SK-N-SH treated with all-trans-retinoic acid at 6 μM for 48 hours (cell line): ENCODE results near the gene UBE4B.
A peak's percentile ranks its signal among the peaks of the same experiment; 100 is the strongest.

Experiments
- ATAC-seq: fragments of 200-7000 bp; cut with Tn5 transposase; 3 replicates; pipeline ENCODE4 v1.9.1; 2020; ENCODE audit warnings: mild to moderate bottlenecking, moderate library complexity
- ARNTL ChIP-seq: fragments of 450-650 bp; formaldehyde crosslinking; IDR thresholded peaks from 2 replicates; pipeline ENCODE4 v1.5.0; 2020; ENCODE audit warnings: low read depth, mild to moderate bottlenecking, moderate library complexity, borderline replicate concordance
- BACH2 ChIP-seq: fragments of 250-450 bp; sonication (Bioruptor Pico); IDR thresholded peaks from 2 replicates; pipeline ENCODE4 v1.9.0; 2021; ENCODE audit warnings: mild to moderate bottlenecking, borderline replicate concordance
- CSDC2 ChIP-seq: fragments of 250-450 bp; sonication (Bioruptor Pico); IDR thresholded peaks from 2 replicates; pipeline ENCODE4 v1.5.0; 2020; ENCODE audit warnings: mild to moderate bottlenecking, moderate library complexity
- ESRRG ChIP-seq: fragments of 250-450 bp; sonication (Bioruptor Pico); IDR thresholded peaks from 2 replicates; pipeline ENCODE4 v1.6.1; 2021; ENCODE audit warnings: mild to moderate bottlenecking
- GLIS3 ChIP-seq: fragments of 250-450 bp; sonication (Bioruptor Pico); IDR thresholded peaks from 2 replicates; pipeline ENCODE4 v1.5.0; 2020; ENCODE audit warnings: mild to moderate bottlenecking, moderate library complexity
- ISL1 ChIP-seq: fragments of 250-450 bp; sonication (Bioruptor Pico); IDR thresholded peaks from 2 replicates; pipeline ENCODE4 v2.1.2; 2022; ENCODE audit warnings: mild to moderate bottlenecking, moderate library complexity
- OSR1 ChIP-seq: fragments of 250-450 bp; sonication (Bioruptor Pico); IDR thresholded peaks from 2 replicates; pipeline ENCODE4 v1.8.0; 2022; ENCODE audit warnings: moderate library complexity, mild to moderate bottlenecking, inconsistent platforms
- PPARA ChIP-seq: fragments of 250-450 bp; sonication (Bioruptor Pico); IDR thresholded peaks from 2 replicates; pipeline ENCODE4 v1.5.0; 2020; ENCODE audit warnings: mild to moderate bottlenecking, borderline replicate concordance
- RARB ChIP-seq: fragments of 250-450 bp; sonication (Bioruptor Pico); IDR thresholded peaks from 2 replicates; pipeline ENCODE4 v1.8.0; 2021; ENCODE audit warnings: mild to moderate bottlenecking, moderate library complexity
- SNAI2 ChIP-seq: fragments of 250-450 bp; sonication (Bioruptor Pico); IDR thresholded peaks from 2 replicates; pipeline ENCODE4 v1.5.0; 2020; ENCODE audit warnings: mild to moderate bottlenecking, moderate library complexity
- TCF4 ChIP-seq: fragments of 250-450 bp; sonication (Bioruptor Pico); IDR thresholded peaks from 2 replicates; pipeline ENCODE4 v1.8.0; 2021; ENCODE audit warnings: mild to moderate bottlenecking, moderate library complexity, borderline replicate concordance
- TOX ChIP-seq: fragments of 250-450 bp; sonication (Bioruptor Pico); IDR thresholded peaks from 2 replicates; pipeline ENCODE4 v1.8.0; 2021; ENCODE audit warnings: mild to moderate bottlenecking, moderate library complexity, borderline replicate concordance
- ZC3H10 ChIP-seq: fragments of 250-450 bp; sonication (Bioruptor Pico); IDR thresholded peaks from 2 replicates; pipeline ENCODE4 v1.5.1; 2021; ENCODE audit warnings: mild to moderate bottlenecking, moderate library complexity
- ZFP3 ChIP-seq: fragments of 250-450 bp; sonication (Bioruptor Pico); IDR thresholded peaks from 2 replicates; pipeline ENCODE4 v1.5.0; 2020; ENCODE audit warnings: mild to moderate bottlenecking, moderate library complexity
- ZFP30 ChIP-seq: fragments of 450-650 bp; formaldehyde crosslinking; IDR thresholded peaks from 2 replicates; pipeline ENCODE4 v1.5.0; 2022; ENCODE audit warnings: mild to moderate bottlenecking, moderate library complexity
- ZNF70 ChIP-seq: fragments of 450-650 bp; formaldehyde crosslinking; IDR thresholded peaks from 2 replicates; pipeline ENCODE4 v1.5.0; 2020; ENCODE audit warnings: mild to moderate bottlenecking, moderate library complexity
- ZNF8 ChIP-seq: fragments of 450-650 bp; formaldehyde crosslinking; IDR thresholded peaks from 2 replicates; pipeline ENCODE4 v1.5.0; 2020; ENCODE audit warnings: mild to moderate bottlenecking, moderate library complexity
- TF ChIP-seq, protein P1 (sequence below): fragments of 250-450 bp; sonication (Bioruptor Pico); IDR thresholded peaks from 2 replicates; pipeline ENCODE4 v1.5.0; 2020; ENCODE audit warnings: mild to moderate bottlenecking, moderate library complexity
- TF ChIP-seq, protein P2 (sequence below): fragments of 250-450 bp; sonication (Bioruptor Pico); IDR thresholded peaks from 2 replicates; pipeline ENCODE4 v1.5.1; 2021; ENCODE audit warnings: mild to moderate bottlenecking, moderate library complexity
- TF ChIP-seq, protein P3 (sequence below): fragments of 250-450 bp; sonication (Bioruptor Pico); IDR thresholded peaks from 2 replicates; pipeline ENCODE4 v1.5.1; 2020; ENCODE audit warnings: low read depth, mild to moderate bottlenecking, moderate library complexity
- TF ChIP-seq, protein P4 (sequence below): fragments of 250-450 bp; sonication (Bioruptor Pico); IDR thresholded peaks from 2 replicates; pipeline ENCODE4 v1.8.0; 2021; ENCODE audit warnings: low read depth, mild to moderate bottlenecking, moderate library complexity, borderline replicate concordance

The UBE4B gene

DNA sequence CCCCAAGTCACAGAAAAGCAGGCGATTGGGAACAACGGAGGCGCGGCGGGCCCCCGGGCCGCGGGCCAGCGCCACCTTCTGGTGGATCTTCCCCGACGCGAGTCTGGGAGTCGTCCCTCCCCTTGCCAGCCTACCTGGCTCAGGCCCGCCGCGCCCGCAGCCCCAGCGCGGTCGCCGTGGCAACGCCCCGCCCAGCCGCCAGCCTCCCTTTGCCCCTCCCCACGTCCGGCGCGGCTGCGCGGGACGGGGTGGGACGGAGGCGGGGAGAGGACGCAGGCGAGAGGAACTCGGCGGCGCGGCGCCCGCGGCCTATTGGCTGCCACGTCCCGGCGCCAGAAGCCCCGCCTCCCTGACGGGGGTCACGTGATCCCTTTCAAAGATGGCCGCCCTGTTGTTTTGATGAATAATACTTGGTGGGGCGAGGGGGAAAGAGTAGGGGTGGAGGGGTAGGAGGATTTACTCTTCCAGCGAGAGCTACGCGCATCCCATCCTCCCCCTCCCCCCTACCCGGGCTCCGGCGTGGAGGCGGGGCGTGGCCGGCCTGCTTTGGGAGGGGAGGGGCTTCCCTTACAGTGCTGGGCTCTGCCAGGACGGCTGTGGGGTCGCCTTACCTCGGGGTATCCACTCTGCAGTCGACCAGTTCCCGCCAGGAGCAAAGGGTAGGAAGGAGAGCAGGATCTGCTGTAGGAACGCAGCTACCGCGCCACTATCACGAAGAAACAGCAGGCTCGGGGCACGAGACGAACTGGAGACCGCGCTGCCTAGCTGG lies at the start of gene UBE4B:
TSS of gene UBE4B (plus strand) at position 369 of the 769 bp plus-strand sequence. CDS start 713 bp downstream, outside the sequence.
- TF ChIP-seq BACH2 (CRISPR knock-in tag) (no peak), GLIS3 (no peak), TOX (CRISPR knock-in tag) (no peak), SNAI2 (CRISPR knock-in tag) (no peak)
- TF ChIP-seq, protein P1, sequence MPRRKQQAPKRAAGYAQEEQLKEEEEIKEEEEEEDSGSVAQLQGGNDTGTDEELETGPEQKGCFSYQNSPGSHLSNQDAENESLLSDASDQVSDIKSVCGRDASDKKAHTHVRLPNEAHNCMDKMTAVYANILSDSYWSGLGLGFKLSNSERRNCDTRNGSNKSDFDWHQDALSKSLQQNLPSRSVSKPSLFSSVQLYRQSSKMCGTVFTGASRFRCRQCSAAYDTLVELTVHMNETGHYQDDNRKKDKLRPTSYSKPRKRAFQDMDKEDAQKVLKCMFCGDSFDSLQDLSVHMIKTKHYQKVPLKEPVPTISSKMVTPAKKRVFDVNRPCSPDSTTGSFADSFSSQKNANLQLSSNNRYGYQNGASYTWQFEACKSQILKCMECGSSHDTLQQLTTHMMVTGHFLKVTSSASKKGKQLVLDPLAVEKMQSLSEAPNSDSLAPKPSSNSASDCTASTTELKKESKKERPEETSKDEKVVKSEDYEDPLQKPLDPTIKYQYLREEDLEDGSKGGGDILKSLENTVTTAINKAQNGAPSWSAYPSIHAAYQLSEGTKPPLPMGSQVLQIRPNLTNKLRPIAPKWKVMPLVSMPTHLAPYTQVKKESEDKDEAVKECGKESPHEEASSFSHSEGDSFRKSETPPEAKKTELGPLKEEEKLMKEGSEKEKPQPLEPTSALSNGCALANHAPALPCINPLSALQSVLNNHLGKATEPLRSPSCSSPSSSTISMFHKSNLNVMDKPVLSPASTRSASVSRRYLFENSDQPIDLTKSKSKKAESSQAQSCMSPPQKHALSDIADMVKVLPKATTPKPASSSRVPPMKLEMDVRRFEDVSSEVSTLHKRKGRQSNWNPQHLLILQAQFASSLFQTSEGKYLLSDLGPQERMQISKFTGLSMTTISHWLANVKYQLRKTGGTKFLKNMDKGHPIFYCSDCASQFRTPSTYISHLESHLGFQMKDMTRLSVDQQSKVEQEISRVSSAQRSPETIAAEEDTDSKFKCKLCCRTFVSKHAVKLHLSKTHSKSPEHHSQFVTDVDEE (CRISPR knock-in tag): no peak
- TF ChIP-seq, protein P2, sequence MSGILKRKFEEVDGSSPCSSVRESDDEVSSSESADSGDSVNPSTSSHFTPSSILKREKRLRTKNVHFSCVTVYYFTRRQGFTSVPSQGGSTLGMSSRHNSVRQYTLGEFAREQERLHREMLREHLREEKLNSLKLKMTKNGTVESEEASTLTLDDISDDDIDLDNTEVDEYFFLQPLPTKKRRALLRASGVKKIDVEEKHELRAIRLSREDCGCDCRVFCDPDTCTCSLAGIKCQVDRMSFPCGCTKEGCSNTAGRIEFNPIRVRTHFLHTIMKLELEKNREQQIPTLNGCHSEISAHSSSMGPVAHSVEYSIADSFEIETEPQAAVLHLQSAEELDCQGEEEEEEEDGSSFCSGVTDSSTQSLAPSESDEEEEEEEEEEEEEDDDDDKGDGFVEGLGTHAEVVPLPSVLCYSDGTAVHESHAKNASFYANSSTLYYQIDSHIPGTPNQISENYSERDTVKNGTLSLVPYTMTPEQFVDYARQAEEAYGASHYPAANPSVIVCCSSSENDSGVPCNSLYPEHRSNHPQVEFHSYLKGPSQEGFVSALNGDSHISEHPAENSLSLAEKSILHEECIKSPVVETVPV (CRISPR knock-in tag): no peak
- ATAC-seq: peak; percentile 89

DNA sequence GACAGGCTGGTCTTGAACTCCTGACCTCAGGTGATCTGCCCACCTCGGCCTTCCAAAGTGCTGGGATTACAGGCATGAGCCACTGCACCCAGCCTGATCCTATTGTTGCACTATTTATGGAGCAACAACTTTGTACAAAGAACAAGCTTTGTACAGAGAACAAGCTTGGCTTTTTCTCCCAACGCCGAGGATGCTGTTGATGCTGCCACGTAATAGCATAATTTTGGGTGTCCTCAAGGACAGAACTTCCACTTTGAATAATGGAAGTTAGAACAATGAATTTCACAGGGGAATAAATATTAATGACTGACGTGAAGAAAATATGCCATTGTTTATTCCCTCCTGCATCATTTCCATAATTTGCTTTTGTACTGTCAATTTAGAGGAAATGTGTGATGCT lies 48.5 kb upstream of the UBE4B start:
- no peak for TF ChIP-seq RARB (CRISPR knock-in tag)
- TF ChIP-seq ZNF8 (CRISPR knock-in tag): no peak
- TF ChIP-seq GLIS3: no peak
- TF ChIP-seq, protein P3, sequence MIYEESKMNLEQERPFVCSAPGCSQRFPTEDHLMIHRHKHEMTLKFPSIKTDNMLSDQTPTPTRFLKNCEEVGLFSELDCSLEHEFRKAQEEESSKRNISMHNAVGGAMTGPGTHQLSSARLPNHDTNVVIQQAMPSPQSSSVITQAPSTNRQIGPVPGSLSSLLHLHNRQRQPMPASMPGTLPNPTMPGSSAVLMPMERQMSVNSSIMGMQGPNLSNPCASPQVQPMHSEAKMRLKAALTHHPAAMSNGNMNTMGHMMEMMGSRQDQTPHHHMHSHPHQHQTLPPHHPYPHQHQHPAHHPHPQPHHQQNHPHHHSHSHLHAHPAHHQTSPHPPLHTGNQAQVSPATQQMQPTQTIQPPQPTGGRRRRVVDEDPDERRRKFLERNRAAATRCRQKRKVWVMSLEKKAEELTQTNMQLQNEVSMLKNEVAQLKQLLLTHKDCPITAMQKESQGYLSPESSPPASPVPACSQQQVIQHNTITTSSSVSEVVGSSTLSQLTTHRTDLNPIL: no peak
- no peak for TF ChIP-seq CSDC2

DNA sequence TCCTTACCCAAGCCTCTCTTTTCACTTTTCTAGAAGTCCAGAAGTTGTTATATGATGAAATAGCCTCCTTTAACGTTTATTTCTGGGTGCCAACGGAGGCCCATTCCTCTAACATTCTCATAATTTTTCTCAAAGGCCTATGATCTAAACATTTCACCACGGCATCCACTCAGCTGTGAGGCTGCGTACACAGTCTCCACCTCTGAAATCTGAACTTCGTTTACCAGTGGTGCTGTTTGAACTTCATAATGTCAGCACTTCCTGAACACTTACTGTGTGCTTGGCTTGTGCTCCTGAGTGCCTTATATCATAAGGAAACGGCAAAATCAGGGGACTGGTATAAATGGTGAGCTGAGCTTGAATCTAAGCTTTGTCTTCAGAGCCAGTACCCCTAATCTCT lies 47.8 kb upstream of the UBE4B start:
- TF ChIP-seq ISL1 (CRISPR knock-in tag) (no peak), GLIS3 (no peak), OSR1 (CRISPR knock-in tag) (no peak), BACH2 (CRISPR knock-in tag) (no peak), ESRRG (CRISPR knock-in tag) (no peak), TCF4 (CRISPR knock-in tag) (no peak), ARNTL (no peak), ZFP3 (CRISPR knock-in tag) (no peak), SNAI2 (CRISPR knock-in tag) (no peak), RARB (CRISPR knock-in tag) (no peak), CSDC2 (no peak), ZC3H10 (CRISPR knock-in tag) (no peak), ZFP30 (CRISPR knock-in tag) (no peak), ZNF70 (CRISPR knock-in tag) (no peak), PPARA (CRISPR knock-in tag) (no peak)
- TF ChIP-seq, protein P1 (CRISPR knock-in tag): no peak
- TF ChIP-seq, protein P4, sequence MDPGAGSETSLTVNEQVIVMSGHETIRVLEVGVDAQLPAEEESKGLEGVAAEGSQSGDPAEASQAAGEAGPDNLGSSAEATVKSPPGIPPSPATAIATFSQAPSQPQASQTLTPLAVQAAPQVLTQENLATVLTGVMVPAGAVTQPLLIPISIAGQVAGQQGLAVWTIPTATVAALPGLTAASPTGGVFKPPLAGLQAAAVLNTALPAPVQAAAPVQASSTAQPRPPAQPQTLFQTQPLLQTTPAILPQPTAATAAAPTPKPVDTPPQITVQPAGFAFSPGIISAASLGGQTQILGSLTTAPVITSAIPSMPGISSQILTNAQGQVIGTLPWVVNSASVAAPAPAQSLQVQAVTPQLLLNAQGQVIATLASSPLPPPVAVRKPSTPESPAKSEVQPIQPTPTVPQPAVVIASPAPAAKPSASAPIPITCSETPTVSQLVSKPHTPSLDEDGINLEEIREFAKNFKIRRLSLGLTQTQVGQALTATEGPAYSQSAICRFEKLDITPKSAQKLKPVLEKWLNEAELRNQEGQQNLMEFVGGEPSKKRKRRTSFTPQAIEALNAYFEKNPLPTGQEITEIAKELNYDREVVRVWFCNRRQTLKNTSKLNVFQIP (CRISPR knock-in tag): no peak
- TF ChIP-seq, protein P2 (CRISPR knock-in tag): no peak
- no peak for ATAC-seq

More for the DNA sequence above, 48.5 kb upstream of the UBE4B start:
- ATAC-seq: no peak
